ENCODE measurements around the gene SLC24A4. TPM values are rescaled to one million over a fixed set of nuclear protein-coding genes. Genes with fewer than 3 reads are reported as not detected.
A peak's percentile ranks its signal among the peaks of the same experiment; 100 is the strongest.

Gene SLC24A4
- total RNA-seq, 1 donor from 2014 or later: 0.49 TPM

DNA sequence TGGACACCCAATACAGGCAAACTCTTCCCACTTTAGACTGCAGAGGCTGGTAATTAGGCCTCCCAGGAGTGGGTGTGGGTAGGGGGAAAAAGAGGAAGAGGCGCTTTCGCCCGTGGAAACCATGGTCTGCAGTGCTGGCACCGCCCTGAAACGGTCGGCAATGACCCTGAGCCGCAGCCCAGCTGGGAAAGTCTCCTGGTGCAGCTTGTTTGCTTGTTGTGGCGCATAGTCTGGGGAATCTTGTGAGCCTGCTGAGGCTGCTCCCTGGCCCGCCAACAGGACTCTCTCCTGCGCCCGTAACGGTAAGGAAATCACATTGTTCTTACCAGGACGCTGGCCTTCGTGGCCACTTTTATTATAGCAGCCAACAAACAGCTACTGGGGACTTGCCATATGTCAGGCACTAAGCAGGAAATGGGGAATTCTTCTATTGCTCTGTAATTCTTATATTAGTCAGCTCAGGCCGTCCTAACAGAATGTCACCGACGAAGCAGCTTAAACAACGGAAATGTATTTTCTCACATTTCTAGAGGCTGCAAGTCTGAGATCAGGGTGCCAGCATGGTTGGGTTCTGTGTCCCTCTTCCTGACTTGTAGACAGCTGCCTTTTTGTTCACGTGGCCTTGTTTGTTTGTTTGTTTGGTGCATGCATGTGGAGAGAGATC, 138.1 kb downstream of the SLC24A4 start:
- DNase-seq (ENCODE audit: missing footprints): peak; percentile 73
- peak; percentile 34 for ATAC-seq

GRCh38 chr14:92461891-92462290, 138.9 kb downstream of the SLC24A4 start:
- DNase-seq (ENCODE audit: missing footprints): no peak
- intact Hi-C loops (cut with DNase I): no loop called here
- no peak for ATAC-seq

More for the DNA sequence above, 138.1 kb downstream of the SLC24A4 start:
- intact Hi-C loops (cut with DNase I): no loop called here

GRCh38 chr14:92462568-92462967, 139.6 kb downstream of the SLC24A4 start:
- DNase-seq (ENCODE audit: missing footprints) (no peak), ATAC-seq (no peak)
- intact Hi-C loops (cut with DNase I): no loop called here

GRCh38 chr14:92463141-92463540, 140.2 kb downstream of the SLC24A4 start:
- ATAC-seq: no peak
- intact Hi-C loops (cut with DNase I): no loop called here
- DNase-seq (ENCODE audit: missing footprints): no peak

DNA sequence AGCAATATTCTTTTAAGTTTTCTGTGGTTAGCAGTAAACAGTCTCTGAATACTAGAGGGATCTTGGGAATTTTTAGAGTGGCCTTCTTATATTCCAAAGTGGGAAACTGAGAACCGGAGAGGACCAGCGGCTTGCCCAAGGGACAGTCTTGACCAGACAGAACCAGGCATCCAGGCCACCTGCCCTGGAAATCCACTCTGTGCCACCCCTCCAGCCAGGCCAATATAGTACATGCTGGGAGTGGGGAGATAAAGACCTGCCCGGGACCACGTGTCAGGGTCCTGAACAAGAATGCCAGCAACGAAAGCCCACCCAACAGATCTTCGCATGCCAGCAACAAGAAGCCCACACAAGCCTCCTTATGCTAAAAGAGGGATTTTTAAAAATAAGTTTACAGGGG, 141.2 kb downstream of the SLC24A4 start:
- intact Hi-C loops (cut with DNase I): no loop called here
- no peak for DNase-seq (ENCODE audit: missing footprints)
- no peak for ATAC-seq

GRCh38 chr14:92464716-92465115, 141.8 kb downstream of the SLC24A4 start:
- intact Hi-C loops (cut with DNase I): no loop called here
- DNase-seq (ENCODE audit: missing footprints) (no peak), ATAC-seq (no peak)

DNA sequence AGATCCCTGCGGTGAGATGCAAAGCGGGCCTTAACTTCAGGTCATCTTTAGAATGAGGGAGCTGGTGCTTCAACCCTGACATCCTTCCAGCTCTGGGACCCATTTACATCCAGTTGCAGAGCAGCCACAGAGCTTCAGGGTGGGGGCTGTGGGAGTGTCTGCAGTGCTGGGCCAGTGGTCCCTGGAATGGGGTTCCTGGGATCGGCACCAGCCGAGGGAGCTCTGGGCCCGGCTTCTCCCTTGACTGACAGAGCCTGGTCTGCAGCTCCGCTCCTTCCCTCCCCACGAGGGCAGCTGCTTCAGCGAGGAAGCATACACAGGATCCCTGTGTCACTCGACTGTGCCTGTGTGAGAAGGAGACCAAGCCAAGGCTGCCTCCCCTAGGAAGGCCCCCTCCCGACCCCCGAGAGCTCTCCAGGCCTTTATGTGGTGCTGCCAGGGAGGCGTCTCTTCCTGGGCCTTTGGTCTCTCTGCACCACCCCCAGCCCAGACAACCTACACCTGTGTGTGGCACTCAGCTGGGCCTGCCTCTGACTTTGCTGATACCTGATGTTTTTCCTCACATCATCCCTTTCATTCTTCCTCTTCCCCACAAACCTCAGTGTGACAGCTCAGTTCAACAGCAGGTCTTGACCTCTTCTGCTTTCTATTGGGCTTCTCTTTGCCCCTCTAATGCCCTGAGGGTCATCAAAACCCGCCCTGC, 142.5 kb downstream of the SLC24A4 start:
- intact Hi-C loops (cut with DNase I): no loop called here

GRCh38 chr14:92466059-92466458, 143.1 kb downstream of the SLC24A4 start:
- DNase-seq (ENCODE audit: missing footprints): no peak
- peak; percentile 51 for ATAC-seq
- intact Hi-C loops (cut with DNase I): no loop called here

More for the DNA sequence above, 142.5 kb downstream of the SLC24A4 start:
- no peak for DNase-seq (ENCODE audit: missing footprints)
- ATAC-seq: no peak

DNA sequence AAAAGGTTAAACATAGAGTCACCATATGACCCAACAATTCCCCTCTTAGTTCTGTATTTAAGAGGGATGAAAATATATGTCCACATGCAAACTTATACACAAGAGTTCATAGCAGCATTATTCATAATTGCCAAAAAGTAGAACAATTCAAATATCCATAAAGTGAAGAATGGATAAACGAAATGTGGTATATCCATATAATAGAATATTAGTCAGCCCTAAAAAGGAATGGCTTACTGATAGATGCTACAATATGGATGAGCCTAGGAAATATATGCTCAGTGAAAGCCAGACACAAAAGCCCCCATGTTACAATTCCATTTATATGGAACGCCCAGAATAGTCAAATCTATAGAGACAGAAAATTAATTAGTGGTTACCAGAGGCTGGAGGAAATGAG, 146.6 kb downstream of the SLC24A4 start:
- ATAC-seq (no peak), DNase-seq (ENCODE audit: missing footprints) (no peak)
- intact Hi-C loops (cut with DNase I): no loop called here

DNA sequence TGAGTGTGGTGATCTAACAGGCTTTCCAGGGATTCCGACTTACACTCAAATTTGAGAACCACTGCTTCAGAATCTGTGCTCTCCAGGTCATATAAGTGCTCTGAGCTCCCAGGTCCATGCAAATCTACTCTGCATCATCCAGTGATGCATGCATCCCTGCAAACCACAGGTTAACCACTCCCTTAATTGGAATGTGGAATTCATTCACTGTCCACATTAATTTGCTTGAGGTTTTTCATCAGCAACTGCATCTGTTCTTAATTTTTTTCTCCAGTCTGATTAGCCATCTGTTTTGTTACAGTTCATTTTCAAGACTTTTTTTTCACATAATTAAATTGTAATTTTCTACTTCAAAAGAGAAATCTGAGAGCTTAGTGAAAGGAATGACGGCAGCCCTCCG, 147.2 kb downstream of the SLC24A4 start:
- no peak for DNase-seq (ENCODE audit: missing footprints)
- ATAC-seq: no peak
- intact Hi-C loops (cut with DNase I): no loop called here

GRCh38 chr14:92470811-92471210, 147.8 kb downstream of the SLC24A4 start:
- ATAC-seq: no peak
- intact Hi-C loops (cut with DNase I): no loop called here
- no peak for DNase-seq (ENCODE audit: missing footprints)

DNA sequence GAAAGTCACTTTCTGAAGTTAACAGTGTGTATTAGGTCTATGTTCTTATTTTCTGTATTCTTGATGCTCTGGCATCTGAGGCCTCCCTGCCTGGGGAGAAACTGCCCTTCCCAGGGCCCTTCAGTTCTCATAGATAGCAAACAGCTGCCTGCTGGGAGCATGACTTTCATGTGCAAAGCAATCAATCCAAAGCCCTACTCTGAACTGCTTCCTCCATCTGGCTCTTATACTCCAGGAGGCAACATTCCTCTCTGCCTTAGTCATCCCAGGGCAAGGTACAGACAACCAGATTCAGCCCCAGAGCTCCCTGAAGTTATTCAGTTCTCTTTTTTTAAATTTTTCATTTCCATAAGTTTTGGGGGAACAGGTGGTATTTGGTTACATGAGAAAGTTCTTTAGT, 149.0 kb downstream of the SLC24A4 start:
- DNase-seq (ENCODE audit: missing footprints) (no peak), ATAC-seq (no peak)

DNA sequence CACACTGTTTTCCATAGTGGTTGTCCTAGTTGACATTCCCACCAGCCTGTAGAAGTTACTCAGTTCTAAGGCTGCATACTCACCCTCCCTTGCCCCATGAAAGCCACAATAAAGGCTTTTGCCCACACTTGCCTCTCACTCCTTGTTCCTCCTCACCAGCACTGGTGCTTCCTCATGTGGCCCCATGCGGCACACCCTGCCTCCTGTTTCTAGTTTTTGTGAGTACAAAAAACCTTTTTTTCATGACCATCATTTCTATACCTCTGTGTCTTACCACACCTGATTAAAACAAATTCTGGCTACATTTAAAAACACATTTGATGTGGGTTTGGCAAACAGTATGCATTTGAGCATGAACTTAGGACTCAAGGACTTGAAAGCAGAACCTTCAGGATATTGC, 149.9 kb downstream of the SLC24A4 start:
- ATAC-seq (no peak), DNase-seq (ENCODE audit: missing footprints) (no peak)
- intact Hi-C loops (cut with DNase I): no loop called here

More for the DNA sequence above, 149.0 kb downstream of the SLC24A4 start:
- intact Hi-C loops (cut with DNase I): no loop called here

DNA sequence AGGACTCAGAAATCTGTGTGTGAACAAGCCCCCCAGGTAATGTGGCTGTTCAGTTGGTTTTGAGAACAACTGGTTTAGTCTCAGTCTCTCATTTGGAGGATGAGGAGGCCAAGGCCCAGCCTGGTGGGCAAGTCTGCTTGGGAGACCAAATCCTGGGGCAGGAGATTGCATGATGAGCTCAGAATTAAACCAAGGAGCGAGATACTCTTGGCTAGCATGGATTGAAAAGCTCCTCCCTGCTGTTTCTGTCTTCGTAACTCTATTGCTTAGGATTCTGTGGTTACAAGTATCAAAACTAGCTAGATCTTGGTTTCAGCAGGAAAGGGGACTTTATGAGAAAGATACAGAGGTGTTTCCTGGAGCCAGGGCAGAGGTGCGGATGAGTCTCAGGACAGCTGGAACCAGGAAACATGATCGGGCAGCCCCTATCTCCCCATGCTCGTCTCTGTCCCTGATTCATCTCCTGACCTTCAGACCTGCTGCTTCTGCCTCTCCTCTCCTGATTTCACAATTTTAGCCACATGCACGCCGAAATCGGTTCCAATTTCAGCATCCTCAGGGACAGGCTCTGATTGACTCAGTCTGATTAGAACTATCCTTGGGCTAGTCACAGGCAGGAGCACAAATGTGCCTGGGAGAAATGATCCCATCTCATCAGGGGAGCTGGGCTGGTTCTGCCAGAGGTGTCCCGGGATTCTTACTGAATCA, 150.4 kb downstream of the SLC24A4 start:
- no peak for DNase-seq (ENCODE audit: missing footprints)
- intact Hi-C loops (cut with DNase I): no loop called here
- peak; percentile 91 for ATAC-seq

DNA sequence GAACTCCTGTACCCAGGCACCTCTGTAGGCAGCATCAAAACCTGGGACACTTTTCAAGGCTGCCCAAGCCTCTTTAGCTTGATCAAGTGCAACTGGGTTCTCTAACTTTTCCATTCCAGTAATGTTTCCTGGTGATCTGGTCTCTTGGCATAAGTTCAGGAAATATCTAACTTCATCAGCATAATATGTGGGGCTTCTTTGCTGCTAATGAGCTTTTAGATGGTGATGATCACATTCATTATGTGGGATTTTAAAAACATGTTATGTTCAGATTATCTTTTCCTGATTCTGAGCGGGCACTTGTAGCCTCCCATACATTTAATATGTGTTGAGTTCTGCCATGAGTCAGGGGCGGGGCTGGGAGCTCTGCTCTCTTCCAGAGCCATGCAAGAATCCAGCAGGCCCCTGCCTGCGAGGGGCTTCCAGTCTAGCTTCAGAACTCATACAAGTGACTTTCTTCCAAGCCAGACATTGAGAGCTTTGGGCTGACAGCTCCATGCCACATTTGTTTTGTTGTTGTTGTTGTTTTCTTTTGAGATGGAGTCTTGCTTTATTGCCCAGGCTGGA, 151.1 kb downstream of the SLC24A4 start:
- no peak for ATAC-seq

GRCh38 chr14:92475037-92475436, 152.1 kb downstream of the SLC24A4 start:
- intact Hi-C loops (cut with DNase I): loop anchor here (5.0 kb wide), 1 partner anchor 67 kb away; no protein-coding TSS in a partner anchor
- no peak for DNase-seq (ENCODE audit: missing footprints)
- ATAC-seq: no peak

More for the DNA sequence above, 151.1 kb downstream of the SLC24A4 start:
- intact Hi-C loops (cut with DNase I): no loop called here
- DNase-seq (ENCODE audit: missing footprints): no peak

DNA sequence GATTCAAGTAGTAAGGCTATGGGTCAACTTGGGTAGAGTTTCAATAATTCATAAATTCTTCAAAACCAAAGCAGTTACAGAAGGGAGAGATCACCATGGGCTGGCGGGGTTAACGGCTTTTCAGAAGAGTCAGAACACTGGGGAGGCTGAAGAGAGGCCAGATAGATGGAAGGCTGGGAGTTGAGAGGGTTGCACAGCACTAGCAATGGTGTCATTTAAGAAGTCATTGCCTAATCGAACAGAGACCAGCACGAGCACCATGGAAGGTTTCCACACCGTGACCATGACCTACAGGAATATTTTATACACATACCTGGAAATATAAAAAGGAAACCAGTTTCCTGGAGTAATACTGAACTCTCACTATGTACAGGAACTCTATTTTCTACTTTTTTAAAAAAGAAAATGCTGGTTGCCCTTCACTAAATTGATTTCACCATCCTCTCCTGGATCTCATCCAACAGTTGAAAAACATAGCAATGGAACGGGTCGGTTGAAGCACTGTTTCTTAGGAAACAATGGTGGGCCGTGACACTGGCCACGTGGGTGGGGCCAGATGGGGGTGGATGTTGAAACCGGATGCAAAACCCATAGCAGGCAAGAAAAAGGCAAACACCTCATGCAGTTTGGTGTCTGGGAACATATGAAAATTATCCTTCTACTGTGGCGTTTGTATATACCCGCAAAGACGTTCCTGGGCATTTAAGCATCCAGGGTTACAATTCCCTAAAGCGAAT, 152.7 kb downstream of the SLC24A4 start:
- ATAC-seq (peak; percentile 75), DNase-seq (ENCODE audit: missing footprints) (peak; percentile 85)
- intact Hi-C loops (cut with DNase I): loop anchor here (5.0 kb wide), 1 partner anchor 67 kb away; no protein-coding TSS in a partner anchor

GRCh38 chr14:92480856-92481255, 157.9 kb downstream of the SLC24A4 start:
- no peak for ATAC-seq
- DNase-seq (ENCODE audit: missing footprints): no peak

GRCh38 chr14:92481386-92481785, 158.4 kb downstream of the SLC24A4 start:
- DNase-seq (ENCODE audit: missing footprints): no peak
- no peak for ATAC-seq
- intact Hi-C loops (cut with DNase I): no loop called here

More at GRCh38 chr14:92480856-92481255, 157.9 kb downstream of the SLC24A4 start:
- intact Hi-C loops (cut with DNase I): no loop called here
